Activated T-cell treated with anti-CD3 and anti-CD28 coated beads, Interleukin-2, amount 50 U/mL, for 4 hours (primary cell): Measurements from ENCODE around the gene UTP18. TPM values are rescaled to one million over a fixed set of nuclear protein-coding genes. Genes with fewer than 3 reads are reported as not detected.

Source experiments
- ATAC-seq, 2 donors: fragments of 200-7000 bp; cut with Tn5 transposase; one replicate each; pipeline ENCODE4 v1.10.0; 2021
- DNase-seq: peaks from one replicate; pipeline ENCODE4 v3.0.0-alpha.2; 2020
- H3K27me3 Mint-ChIP-seq: one replicate; pipeline ENCODE4 v1.8.0; 2021; ENCODE audit warnings: low read depth, mixed read lengths
- H3K36me3 Mint-ChIP-seq: one replicate; pipeline ENCODE4 v1.8.0; 2022; ENCODE audit warnings: mixed read lengths; ENCODE audit not compliant: insufficient read depth
- H3K4me1 Mint-ChIP-seq: one replicate; pipeline ENCODE4 v1.8.0; 2021; ENCODE audit warnings: low read depth, mixed read lengths
- H3K4me3 Mint-ChIP-seq: one replicate; pipeline ENCODE4 v1.8.0; 2021; ENCODE audit warnings: mild to moderate bottlenecking, moderate library complexity, mixed read lengths
- H3K9me3 Mint-ChIP-seq: one replicate; pipeline ENCODE4 v1.8.0; 2021; ENCODE audit warnings: mixed read lengths
- total RNA-seq, 3 donors: library from RNA; stranded (reverse); gene quantifications; one replicate each; pipeline ENCODE4 v1.2.1, GENCODE V29; 2021

UTP18 gene
- total RNA-seq, 3 donors from 2014 or later = 80.0 to 103 (median 89.0) TPM

DNA sequence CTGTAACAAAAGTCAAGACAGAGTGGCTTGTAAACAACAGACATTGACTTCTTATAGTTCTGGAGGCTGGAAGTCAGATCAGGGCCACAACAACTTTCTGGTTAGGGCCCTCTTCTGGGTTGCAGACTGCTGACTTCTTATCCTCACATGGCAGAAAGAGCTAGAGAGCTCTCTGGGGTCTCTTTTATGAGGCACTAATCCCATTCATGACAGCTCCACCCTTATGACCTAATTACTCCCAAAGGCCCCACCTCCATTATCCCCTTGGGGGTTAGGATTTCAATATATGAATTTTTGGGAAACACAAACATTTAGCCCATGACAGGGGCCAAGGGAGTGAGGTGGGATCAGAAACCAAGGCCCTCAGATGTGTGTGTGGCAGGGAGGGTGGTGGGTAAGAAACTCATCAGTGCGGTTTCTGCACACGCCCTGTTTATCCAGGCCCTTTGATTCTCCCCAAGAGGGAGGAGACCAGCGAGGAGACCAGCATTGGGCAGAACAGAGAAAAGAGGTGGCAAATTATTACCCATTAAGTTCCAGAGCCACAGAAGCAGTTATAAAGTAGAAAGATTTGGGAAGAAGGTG lies 74.8 kb downstream of the UTP18 start:
- ATAC-seq (no peak), DNase-seq (no peak)
- Mint-ChIP-seq H3K4me1 (no peaks in the 10 kb centered on the region), H3K4me3 (no peak overlapping the region), H3K27me3 (peaks cover 5% of the 10 kb centered on the region), H3K36me3 (no peaks in the 10 kb centered on the region), H3K9me3 (no peaks in the 10 kb centered on the region)

- H3K4me1 Mint-ChIP-seq = no peaks in the 10 kb centered on the region
- H3K4me3 Mint-ChIP-seq = no peak overlapping the region
- peaks cover 5% of the 10 kb centered on the region for H3K27me3 Mint-ChIP-seq
- ATAC-seq = no peak
- H3K9me3 Mint-ChIP-seq = no peaks in the 10 kb centered on the region
- no peak for DNase-seq
- H3K36me3 Mint-ChIP-seq = no peaks in the 10 kb centered on the region
Observed at GRCh38 chr17:51335883-51336822, 75.8 kb downstream of the UTP18 start.

- no peak for ATAC-seq
- H3K27me3 Mint-ChIP-seq = peaks cover 8% of the 10 kb centered on the region
- no peaks in the 10 kb centered on the region for H3K4me1 Mint-ChIP-seq
- H3K4me3 Mint-ChIP-seq = no peak overlapping the region
- H3K9me3 Mint-ChIP-seq = no peaks in the 10 kb centered on the region
- no peaks in the 10 kb centered on the region for H3K36me3 Mint-ChIP-seq
- no peak for DNase-seq
Observed at GRCh38 chr17:51341457-51341856, 81.1 kb downstream of the UTP18 start.

GRCh38 chr17:51342257-51342656 lies 81.9 kb downstream of the UTP18 start:
- H3K4me1 Mint-ChIP-seq = no peaks in the 10 kb centered on the region
- ATAC-seq = no peak

DNA sequence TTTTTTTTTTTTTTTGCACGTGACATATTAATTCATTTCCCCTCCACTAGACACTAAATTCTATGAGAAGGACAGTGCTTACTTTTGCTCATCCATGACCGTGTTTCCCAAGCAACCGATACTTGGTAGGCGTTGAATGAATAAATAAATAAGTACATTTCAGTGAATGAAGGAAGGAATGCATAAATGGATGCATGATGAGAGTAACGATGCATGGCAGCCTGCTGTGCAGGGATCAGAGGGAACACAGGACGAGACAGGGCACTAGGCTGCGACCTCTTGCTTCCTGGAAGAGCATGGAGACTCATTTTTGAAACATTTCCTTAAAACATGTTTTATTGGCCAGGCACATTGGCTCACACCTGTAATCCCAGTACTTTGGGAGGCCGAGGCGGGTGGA lies 84.2 kb downstream of the UTP18 start:
- no peak for DNase-seq
- no peaks in the 10 kb centered on the region for H3K4me1 Mint-ChIP-seq
- no peaks in the 10 kb centered on the region for H3K9me3 Mint-ChIP-seq
- ATAC-seq = no peak
- H3K27me3 Mint-ChIP-seq = peaks cover 4% of the 10 kb centered on the region
- no peaks in the 10 kb centered on the region for H3K36me3 Mint-ChIP-seq
- no peak overlapping the region for H3K4me3 Mint-ChIP-seq

More at GRCh38 chr17:51342257-51342656, 81.9 kb downstream of the UTP18 start:
- H3K27me3 Mint-ChIP-seq = peaks cover 8% of the 10 kb centered on the region
- no peak overlapping the region for H3K4me3 Mint-ChIP-seq
- no peak for DNase-seq
- no peaks in the 10 kb centered on the region for H3K9me3 Mint-ChIP-seq
- H3K36me3 Mint-ChIP-seq = no peaks in the 10 kb centered on the region

- H3K4me3 Mint-ChIP-seq = no peak overlapping the region
- H3K4me1 Mint-ChIP-seq = no peaks in the 10 kb centered on the region
- DNase-seq = no peak
- H3K9me3 Mint-ChIP-seq = no peaks in the 10 kb centered on the region
- no peaks in the 10 kb centered on the region for H3K36me3 Mint-ChIP-seq
- no peak for ATAC-seq
- peaks cover 11% of the 10 kb centered on the region for H3K27me3 Mint-ChIP-seq
Observed at GRCh38 chr17:51346218-51346982, 86.1 kb downstream of the UTP18 start.

Other genes with a start within 250 kb of the UTP18 start
- 10 to 100 TPM; 37.2 to 45.6 (median 37.4) TPM for gene SPAG9, start 139.7 kb upstream of the UTP18 start, total RNA-seq
- 100 to 1,000 TPM; 495 to 588 (median 548) TPM for gene NME1, start 107.0 kb upstream of the UTP18 start, total RNA-seq
- 100 to 1,000 TPM; 847 to 931 (median 896) TPM for gene NME2, start 94.1 kb upstream of the UTP18 start, total RNA-seq
- gene MBTD1, start 497 bp upstream of the UTP18 start, total RNA-seq = 1 to 10 TPM; 6.6 to 8.1 (median 7.0) TPM